PFSK-1 (cell line): ENCODE data around the gene KLRK1.

Source experiments
- TAF1 ChIP-seq: IDR thresholded peaks from 2 replicates; pipeline ENCODE4 v1.6.1; 2012; ENCODE audit warnings: low read length, control low read depth, borderline replicate concordance; ENCODE audit not compliant: insufficient read depth
- TF ChIP-seq, protein P1 (sequence below), 2 experiments: IDR thresholded peaks; 2 replicates each; pipeline versions ENCODE4 v1.6.1 to v1.8.0; 2011 to 2012; ENCODE audit warnings: low read depth in 2 of 2, low read length in 2 of 2, control low read depth in 1 of 2, inconsistent platforms in 1 of 2, mild to moderate bottlenecking in 1 of 2, moderate library complexity in 1 of 2; ENCODE audit not compliant: insufficient read depth in 1 of 2

- no peak for TF ChIP-seq TAF1
- TF ChIP-seq, protein P1, sequence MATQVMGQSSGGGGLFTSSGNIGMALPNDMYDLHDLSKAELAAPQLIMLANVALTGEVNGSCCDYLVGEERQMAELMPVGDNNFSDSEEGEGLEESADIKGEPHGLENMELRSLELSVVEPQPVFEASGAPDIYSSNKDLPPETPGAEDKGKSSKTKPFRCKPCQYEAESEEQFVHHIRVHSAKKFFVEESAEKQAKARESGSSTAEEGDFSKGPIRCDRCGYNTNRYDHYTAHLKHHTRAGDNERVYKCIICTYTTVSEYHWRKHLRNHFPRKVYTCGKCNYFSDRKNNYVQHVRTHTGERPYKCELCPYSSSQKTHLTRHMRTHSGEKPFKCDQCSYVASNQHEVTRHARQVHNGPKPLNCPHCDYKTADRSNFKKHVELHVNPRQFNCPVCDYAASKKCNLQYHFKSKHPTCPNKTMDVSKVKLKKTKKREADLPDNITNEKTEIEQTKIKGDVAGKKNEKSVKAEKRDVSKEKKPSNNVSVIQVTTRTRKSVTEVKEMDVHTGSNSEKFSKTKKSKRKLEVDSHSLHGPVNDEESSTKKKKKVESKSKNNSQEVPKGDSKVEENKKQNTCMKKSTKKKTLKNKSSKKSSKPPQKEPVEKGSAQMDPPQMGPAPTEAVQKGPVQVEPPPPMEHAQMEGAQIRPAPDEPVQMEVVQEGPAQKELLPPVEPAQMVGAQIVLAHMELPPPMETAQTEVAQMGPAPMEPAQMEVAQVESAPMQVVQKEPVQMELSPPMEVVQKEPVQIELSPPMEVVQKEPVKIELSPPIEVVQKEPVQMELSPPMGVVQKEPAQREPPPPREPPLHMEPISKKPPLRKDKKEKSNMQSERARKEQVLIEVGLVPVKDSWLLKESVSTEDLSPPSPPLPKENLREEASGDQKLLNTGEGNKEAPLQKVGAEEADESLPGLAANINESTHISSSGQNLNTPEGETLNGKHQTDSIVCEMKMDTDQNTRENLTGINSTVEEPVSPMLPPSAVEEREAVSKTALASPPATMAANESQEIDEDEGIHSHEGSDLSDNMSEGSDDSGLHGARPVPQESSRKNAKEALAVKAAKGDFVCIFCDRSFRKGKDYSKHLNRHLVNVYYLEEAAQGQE (IDR thresholded peaks at IDR 0.05; ENCODE audit: insufficient read depth in 1 of 2, low read depth in 2 of 2, low read length in 2 of 2) = no peak
Observed at GRCh38 chr12:10362325-10362724, 27.5 kb downstream of the KLRK1 start.
